22Rv1 (cell line): ENCODE results near the gene RANBP1.
A peak's percentile ranks its signal among the peaks of the same experiment; 100 is the strongest.

ENCODE experiments used
- CTCF ChIP-seq: fragments of 450-650 bp; IDR thresholded peaks from 2 replicates; pipeline ENCODE4 v1.5.1; 2017; ENCODE audit warnings: mild to moderate bottlenecking
- ZFX ChIP-seq: fragments of 450-650 bp; IDR thresholded peaks from 2 replicates; pipeline ENCODE4 v1.6.1; 2017; ENCODE audit warnings: antibody characterized with exemption, borderline replicate concordance

GRCh38 chr22:20102203-20102780 is 13.6 kb upstream of the RANBP1 start:
- TF ChIP-seq CTCF: 0 out of 2 replicates have a peak, but pooled peaks have one; percentile 7
- no peak for TF ChIP-seq ZFX
